Measurements from ENCODE around the gene LMBR1L.
A peak's percentile ranks its signal among the peaks of the same experiment; 100 is the strongest.

The LMBR1L gene

DNA sequence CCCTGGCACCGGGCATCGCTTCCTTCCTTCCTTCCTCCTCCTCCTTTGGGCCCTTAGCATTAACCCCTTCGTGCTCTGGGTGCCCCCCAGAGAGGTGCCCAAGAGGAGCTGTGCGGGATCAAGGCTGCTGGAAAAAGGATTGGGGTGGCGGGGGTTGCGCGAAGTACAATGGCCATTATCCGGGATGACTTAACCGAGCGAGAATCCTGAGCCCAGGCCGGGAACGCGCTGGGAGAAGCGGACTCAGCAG, 18.9 kb downstream of the LMBR1L start:
- H3K27me3 ChIP-seq (ENCODE audit: control insufficient read depth, insufficient read depth, low read length), result peaks cover 74% of the 10 kb centered on the region
- peaks cover 60% of the 10 kb centered on the region for H3K4me1 ChIP-seq (ENCODE audit: control insufficient read depth, insufficient read depth, low read length)
- H3K36me3 ChIP-seq (ENCODE audit: control insufficient read depth, insufficient read depth, low read length), result no peaks in the 10 kb centered on the region
- H3K4me3 ChIP-seq (ENCODE audit: low read length), result no peak overlapping the region
- H3K9me3 ChIP-seq (ENCODE audit: control insufficient read depth, low read length), result no peaks in the 10 kb centered on the region
- H3K9ac ChIP-seq (ENCODE audit: low read length), result no peak overlapping the region

DNA sequence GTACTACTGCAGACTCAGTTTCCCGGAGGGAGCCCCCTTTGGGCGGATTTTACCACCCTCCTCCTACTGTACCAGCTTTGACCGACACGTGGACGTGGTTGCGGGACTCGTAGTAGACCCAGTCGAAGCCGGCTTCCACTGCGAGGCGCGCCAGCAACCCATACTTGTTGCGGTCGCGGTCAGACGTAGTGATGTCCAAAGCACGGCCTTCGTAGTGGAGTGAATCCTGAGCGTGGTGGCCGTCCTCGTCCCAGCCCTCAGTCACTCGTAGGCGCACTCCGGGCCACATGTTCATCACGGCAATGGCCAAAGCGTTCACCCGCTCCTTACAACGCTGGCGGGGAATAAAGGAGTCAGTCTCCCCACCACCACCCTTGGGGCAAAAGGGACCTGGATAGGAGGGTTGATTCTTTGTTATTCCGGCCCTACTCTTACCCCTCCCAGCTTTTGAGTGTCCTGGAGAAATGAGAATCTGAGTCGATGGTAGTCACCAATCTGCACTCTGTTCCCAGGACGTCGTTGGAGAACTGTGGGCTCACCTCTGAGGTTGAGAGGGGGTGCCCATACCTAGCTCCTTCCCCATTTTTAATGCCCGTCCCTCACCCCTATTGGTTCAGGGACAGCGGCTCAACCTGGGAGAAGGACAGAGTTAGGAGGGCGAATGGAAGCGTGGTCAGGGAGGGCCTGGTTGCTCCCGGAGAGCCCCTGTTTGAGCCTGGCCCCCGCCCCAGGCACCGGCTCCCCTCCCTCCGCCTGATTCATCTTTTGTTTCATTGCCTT, 19.4 kb downstream of the LMBR1L start:
- H3K9me3 ChIP-seq (ENCODE audit: control insufficient read depth, low read length), result no peaks in the 10 kb centered on the region
- no peak overlapping the region for H3K9ac ChIP-seq (ENCODE audit: low read length)
- no peaks in the 10 kb centered on the region for H3K36me3 ChIP-seq (ENCODE audit: control insufficient read depth, insufficient read depth, low read length)
- peaks cover 60% of the 10 kb centered on the region for H3K4me1 ChIP-seq (ENCODE audit: control insufficient read depth, insufficient read depth, low read length)
- peaks cover 74% of the 10 kb centered on the region for H3K27me3 ChIP-seq (ENCODE audit: control insufficient read depth, insufficient read depth, low read length)
- no peak overlapping the region for H3K4me3 ChIP-seq (ENCODE audit: low read length)

DNA sequence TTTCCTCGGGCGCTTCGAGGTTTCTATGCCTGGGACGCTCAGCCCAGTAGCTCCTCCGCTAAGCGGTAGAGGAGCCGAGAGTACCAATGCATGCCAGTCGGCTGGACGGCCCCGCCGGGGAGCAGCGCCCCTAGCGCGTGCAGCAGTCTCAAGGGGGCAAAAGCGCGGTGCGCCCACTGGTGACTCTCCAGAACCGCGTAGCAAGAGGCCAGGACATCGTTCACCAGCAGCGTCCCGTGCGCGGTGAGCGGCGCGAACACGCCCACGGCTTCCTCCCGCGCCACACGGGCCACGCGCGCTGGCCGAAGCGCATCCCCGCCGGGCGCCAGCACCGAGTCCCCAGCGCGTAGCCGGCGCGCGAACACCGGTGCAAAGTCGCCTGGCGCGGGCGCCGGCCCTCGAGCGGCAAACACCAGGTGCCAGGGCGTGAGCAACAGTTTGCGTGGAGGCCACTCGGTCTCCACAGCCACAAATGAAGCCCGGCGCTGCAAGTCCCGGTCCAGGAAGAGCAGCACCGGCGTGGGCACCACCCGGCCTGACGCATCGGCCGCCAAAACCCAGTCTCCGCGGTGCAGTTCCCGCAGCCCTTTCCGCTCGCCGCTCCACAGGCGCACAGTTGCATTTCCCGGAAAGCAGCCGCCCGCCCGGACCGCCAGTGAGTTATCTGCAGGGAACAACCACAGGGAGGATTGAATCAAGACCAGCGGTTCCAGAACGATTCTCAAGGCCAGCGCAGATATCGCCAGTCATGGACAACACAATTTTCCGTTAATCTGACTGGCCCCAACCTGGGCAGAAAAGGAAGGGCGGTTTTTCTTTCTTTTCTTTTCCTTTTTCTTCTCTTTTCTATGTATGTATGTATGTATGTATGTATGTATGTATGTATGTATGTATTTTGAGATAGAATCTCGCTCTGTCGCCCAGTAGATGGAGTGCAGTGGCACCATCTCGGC, 20.6 kb downstream of the LMBR1L start:
- H3K36me3 ChIP-seq (ENCODE audit: control insufficient read depth, insufficient read depth, low read length), result no peaks in the 10 kb centered on the region
- H3K4me3 ChIP-seq (ENCODE audit: low read length), result no peak overlapping the region
- peaks cover 69% of the 10 kb centered on the region for H3K27me3 ChIP-seq (ENCODE audit: control insufficient read depth, insufficient read depth, low read length)
- H3K9me3 ChIP-seq (ENCODE audit: control insufficient read depth, low read length), result no peaks in the 10 kb centered on the region
- no peak overlapping the region for H3K9ac ChIP-seq (ENCODE audit: low read length)
- peaks cover 60% of the 10 kb centered on the region for H3K4me1 ChIP-seq (ENCODE audit: control insufficient read depth, insufficient read depth, low read length)

- no peak overlapping the region for H3K9ac ChIP-seq (ENCODE audit: low read length)
- no peak overlapping the region for H3K4me3 ChIP-seq (ENCODE audit: low read length)
- peaks cover 49% of the 10 kb centered on the region for H3K4me1 ChIP-seq (ENCODE audit: control insufficient read depth, insufficient read depth, low read length)
- no peaks in the 10 kb centered on the region for H3K36me3 ChIP-seq (ENCODE audit: control insufficient read depth, insufficient read depth, low read length)
- H3K27me3 ChIP-seq (ENCODE audit: control insufficient read depth, insufficient read depth, low read length), result peaks cover 57% of the 10 kb centered on the region
- H3K9me3 ChIP-seq (ENCODE audit: control insufficient read depth, low read length), result no peaks in the 10 kb centered on the region
Observed at GRCh38 chr12:49088932-49089330, 21.7 kb downstream of the LMBR1L start.

DNA sequence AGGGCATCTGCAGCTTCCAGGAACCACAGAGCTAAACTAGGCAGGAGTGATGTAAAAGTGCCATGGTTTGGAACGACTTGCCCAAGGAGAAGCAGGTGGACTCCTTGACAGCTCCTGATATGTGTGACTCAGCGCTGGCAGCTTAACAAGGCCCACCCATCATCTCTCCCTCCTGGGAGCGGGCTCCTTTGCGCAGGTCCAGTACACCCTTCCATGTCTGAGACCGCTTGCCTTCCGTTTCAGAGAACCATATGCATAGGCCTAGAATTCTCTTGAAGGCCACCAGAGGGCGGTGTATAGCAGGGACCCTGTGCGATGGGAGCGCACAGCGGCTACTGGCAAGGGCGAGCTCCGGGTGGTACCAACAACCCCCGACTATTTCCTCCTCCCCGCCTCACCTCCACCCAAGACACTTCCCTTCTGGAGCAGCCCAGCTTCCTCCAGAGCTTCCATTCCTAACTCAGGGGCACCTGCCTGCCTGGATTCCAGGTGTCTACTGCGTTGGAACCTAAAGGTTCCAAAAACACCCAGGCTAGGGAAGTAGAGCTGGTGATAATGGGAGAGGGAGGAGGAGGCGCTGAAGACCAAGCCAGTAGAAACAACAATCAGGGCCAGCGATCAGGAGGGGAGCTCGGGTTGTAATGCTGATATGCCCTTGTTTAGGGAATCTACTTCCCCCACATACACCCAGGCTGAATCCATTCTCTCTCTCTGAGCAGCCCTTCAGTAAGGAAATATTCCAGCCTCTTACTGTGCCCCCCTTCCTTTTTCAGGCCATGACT, 22.3 kb downstream of the LMBR1L start:
- Histone ChIP-seq H3K9ac (ENCODE audit: low read length) (no peak overlapping the region), H3K4me3 (ENCODE audit: low read length) (no peak overlapping the region), H3K4me1 (ENCODE audit: control insufficient read depth, insufficient read depth, low read length) (peaks cover 45% of the 10 kb centered on the region), H3K27me3 (ENCODE audit: control insufficient read depth, insufficient read depth, low read length) (peaks cover 51% of the 10 kb centered on the region), H3K36me3 (ENCODE audit: control insufficient read depth, insufficient read depth, low read length) (no peaks in the 10 kb centered on the region), H3K9me3 (ENCODE audit: control insufficient read depth, low read length) (no peaks in the 10 kb centered on the region)

DNA sequence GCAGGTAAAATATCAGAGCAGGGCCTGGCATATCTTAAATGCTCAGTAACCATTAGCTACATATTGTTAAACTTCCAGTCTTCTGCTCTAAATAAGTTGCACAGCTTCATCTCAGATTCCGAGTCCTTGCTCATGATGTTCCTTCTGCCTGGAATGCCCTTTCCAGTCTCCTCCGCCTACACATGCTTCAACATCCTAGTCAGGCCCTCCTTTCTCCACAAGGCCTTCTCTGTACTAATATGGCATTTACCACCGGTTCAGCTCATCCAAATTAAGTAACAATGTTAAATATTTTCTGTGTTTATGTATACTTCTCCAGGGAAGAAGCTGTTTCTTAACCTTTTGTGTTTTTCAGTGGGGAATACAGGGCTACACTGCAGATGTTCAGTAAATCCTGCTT, 24.5 kb downstream of the LMBR1L start:
- H3K9me3 ChIP-seq (ENCODE audit: control insufficient read depth, low read length), result no peaks in the 10 kb centered on the region
- H3K9ac ChIP-seq (ENCODE audit: low read length), result no peak overlapping the region
- H3K4me1 ChIP-seq (ENCODE audit: control insufficient read depth, insufficient read depth, low read length), result peaks cover 33% of the 10 kb centered on the region
- no peak overlapping the region for H3K4me3 ChIP-seq (ENCODE audit: low read length)
- H3K36me3 ChIP-seq (ENCODE audit: control insufficient read depth, insufficient read depth, low read length), result no peaks in the 10 kb centered on the region
- peaks cover 29% of the 10 kb centered on the region for H3K27me3 ChIP-seq (ENCODE audit: control insufficient read depth, insufficient read depth, low read length)

- Histone ChIP-seq H3K4me3 (ENCODE audit: low read length) (no peak overlapping the region), H3K4me1 (ENCODE audit: control insufficient read depth, insufficient read depth, low read length) (peaks cover 18% of the 10 kb centered on the region), H3K9ac (ENCODE audit: low read length) (no peak overlapping the region), H3K27me3 (ENCODE audit: control insufficient read depth, insufficient read depth, low read length) (peaks cover 12% of the 10 kb centered on the region), H3K9me3 (ENCODE audit: control insufficient read depth, low read length) (no peaks in the 10 kb centered on the region), H3K36me3 (ENCODE audit: control insufficient read depth, insufficient read depth, low read length) (no peaks in the 10 kb centered on the region)
Observed at GRCh38 chr12:49084438-49084837, 26.2 kb downstream of the LMBR1L start.

- Histone ChIP-seq H3K36me3 (ENCODE audit: control insufficient read depth, insufficient read depth, low read length) (no peaks in the 10 kb centered on the region), H3K4me1 (ENCODE audit: control insufficient read depth, insufficient read depth, low read length) (no peaks in the 10 kb centered on the region), H3K4me3 (ENCODE audit: low read length) (no peak overlapping the region)
Observed at GRCh38 chr12:49079793-49080192, 30.9 kb downstream of the LMBR1L start.

DNA sequence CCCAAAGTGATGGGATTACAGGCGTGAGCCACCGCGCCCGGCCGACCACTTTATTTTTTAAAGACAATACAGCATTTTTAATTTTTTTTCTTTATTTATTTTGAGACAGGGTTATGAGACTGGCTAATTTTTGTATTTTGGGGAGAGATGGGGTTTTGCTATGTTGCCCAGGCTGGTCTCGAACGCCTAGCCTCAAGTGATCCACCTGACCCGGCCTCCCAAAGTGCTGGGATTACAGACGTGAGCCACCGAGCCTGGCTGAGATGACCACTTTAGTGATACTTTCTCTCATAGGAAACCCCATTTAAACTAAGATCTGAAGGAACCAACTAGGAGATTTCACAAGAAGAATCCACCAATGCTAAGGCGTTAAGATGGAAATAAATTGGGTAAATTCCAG, 39.7 kb downstream of the LMBR1L start:
- Histone ChIP-seq H3K36me3 (ENCODE audit: control insufficient read depth, insufficient read depth, low read length) (no peaks in the 10 kb centered on the region), H3K4me3 (ENCODE audit: low read length) (no peak overlapping the region), H3K4me1 (ENCODE audit: control insufficient read depth, insufficient read depth, low read length) (peaks cover 8% of the 10 kb centered on the region), H3K9ac (ENCODE audit: low read length) (no peak overlapping the region), H3K9me3 (ENCODE audit: control insufficient read depth, low read length) (no peaks in the 10 kb centered on the region), H3K27me3 (ENCODE audit: control insufficient read depth, insufficient read depth, low read length) (no peaks in the 10 kb centered on the region)

More at GRCh38 chr12:49079793-49080192, 30.9 kb downstream of the LMBR1L start:
- Histone ChIP-seq H3K9me3 (ENCODE audit: control insufficient read depth, low read length) (no peaks in the 10 kb centered on the region), H3K9ac (ENCODE audit: low read length) (no peak overlapping the region), H3K27me3 (ENCODE audit: control insufficient read depth, insufficient read depth, low read length) (no peaks in the 10 kb centered on the region)

DNA sequence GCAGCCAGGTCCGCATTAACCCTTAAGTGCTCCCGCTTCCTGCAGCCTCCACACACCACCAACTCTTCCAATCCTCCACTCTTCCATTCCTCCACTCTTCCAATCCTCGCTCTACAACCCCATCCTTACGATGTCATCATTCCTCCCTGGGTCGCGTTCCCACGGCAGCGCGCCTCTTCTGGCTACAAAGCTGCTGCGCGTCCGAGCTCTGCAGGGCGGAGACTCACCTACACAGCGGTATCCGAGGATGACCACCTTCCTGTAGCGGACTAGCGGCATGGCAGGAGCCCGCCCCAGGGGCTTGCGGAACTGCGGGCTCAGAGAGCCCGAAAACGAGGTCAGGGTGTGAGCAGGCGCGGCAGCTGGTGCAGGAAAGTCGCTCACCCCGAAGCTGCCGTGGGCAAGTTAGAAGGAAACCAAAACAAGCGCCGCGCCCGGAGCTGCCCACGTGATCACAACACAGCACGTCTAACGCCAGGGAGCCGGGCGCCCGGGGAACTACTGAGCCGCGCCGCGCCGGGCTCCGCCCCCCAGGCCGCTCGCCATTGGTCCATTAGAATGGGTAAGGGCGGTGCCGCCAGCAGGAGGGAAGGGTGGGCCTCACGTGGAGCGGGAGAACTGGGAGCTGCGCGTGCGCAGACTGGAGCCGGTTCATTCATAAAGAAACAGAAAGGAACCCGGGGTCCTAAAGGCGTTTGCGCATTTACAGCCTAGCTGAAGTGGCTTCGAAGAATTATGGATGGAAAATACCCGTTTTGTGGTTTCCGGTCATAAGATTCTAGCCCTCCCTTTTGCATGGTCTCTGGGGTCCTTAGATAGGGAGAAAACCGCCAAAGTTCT, 40.9 kb downstream of the LMBR1L start, which contains the start of gene RHEBL1:
Gene RHEBL1 (minus strand): TSS at position 473 of the 840 bp plus-strand sequence. CDS start 194 bp downstream, at position 279.
- peaks cover 8% of the 10 kb centered on the region for H3K4me1 ChIP-seq (ENCODE audit: control insufficient read depth, insufficient read depth, low read length)
- peak within 1 kb of the TSS; percentile 60 for H3K9ac ChIP-seq (ENCODE audit: low read length)
- no peaks in the 10 kb centered on the region for H3K9me3 ChIP-seq (ENCODE audit: control insufficient read depth, low read length)
- no peaks in the 10 kb centered on the region for H3K27me3 ChIP-seq (ENCODE audit: control insufficient read depth, insufficient read depth, low read length)
- no peaks in the 10 kb centered on the region for H3K36me3 ChIP-seq (ENCODE audit: control insufficient read depth, insufficient read depth, low read length)
- H3K4me3 ChIP-seq (ENCODE audit: low read length), result peak within 1 kb of the TSS; percentile 95

- Histone ChIP-seq H3K9me3 (ENCODE audit: control insufficient read depth, low read length) (no peaks in the 10 kb centered on the region), H3K36me3 (ENCODE audit: control insufficient read depth, insufficient read depth, low read length) (no peaks in the 10 kb centered on the region), H3K4me1 (ENCODE audit: control insufficient read depth, insufficient read depth, low read length) (peaks cover 8% of the 10 kb centered on the region), H3K9ac (ENCODE audit: low read length) (peak overlapping the region; percentile 60), H3K4me3 (ENCODE audit: low read length) (peak overlapping the region; percentile 95), H3K27me3 (ENCODE audit: control insufficient read depth, insufficient read depth, low read length) (no peaks in the 10 kb centered on the region)
Observed at GRCh38 chr12:49068879-49069506, 41.7 kb downstream of the LMBR1L start.

All from mucosa of stomach (tissue), 1 donor.